Measurements from ENCODE around the gene MMP8. TPM values are rescaled to one million over a fixed set of nuclear protein-coding genes. Genes with fewer than 3 reads are reported as not detected.

The MMP8 gene, protein sequence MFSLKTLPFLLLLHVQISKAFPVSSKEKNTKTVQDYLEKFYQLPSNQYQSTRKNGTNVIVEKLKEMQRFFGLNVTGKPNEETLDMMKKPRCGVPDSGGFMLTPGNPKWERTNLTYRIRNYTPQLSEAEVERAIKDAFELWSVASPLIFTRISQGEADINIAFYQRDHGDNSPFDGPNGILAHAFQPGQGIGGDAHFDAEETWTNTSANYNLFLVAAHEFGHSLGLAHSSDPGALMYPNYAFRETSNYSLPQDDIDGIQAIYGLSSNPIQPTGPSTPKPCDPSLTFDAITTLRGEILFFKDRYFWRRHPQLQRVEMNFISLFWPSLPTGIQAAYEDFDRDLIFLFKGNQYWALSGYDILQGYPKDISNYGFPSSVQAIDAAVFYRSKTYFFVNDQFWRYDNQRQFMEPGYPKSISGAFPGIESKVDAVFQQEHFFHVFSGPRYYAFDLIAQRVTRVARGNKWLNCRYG
- not detected for total RNA-seq

DNA sequence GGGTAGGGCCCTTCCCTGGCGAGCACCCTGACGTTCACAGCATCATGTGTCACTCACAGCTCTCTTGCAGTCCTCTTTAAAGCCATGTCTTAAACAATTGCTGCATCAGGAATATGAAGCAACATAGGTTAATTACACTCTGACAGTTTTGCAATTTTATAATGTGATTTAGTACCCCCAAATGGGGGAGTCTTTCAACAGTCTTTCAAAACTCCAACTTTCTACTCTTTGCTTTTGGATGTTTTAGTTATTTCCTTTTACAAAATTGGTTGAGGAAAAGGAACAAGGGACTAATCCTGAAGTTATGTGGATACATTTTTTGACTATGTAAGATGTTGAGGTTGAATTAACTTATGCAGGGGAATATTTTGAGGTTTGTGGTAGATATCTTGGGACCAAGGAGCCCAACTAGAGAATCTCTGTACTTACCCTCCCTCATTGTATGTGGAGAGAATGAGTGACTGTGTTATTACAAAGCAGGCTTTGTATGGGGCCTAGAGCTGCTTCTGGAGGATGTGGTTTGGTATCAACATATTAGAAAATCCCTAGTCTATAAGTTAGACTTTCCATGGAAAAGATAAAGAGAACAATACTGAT, at the start of gene MMP8:
MMP8 (minus strand) TSS at position 51 of the 597 bp plus-strand sequence. CDS start 99 bp downstream, outside the sequence.
- Mint-ChIP-seq H3K9me3 (no peaks in the 10 kb centered on the region), H3K27me3 (peaks cover 3% of the 10 kb centered on the region), H3K4me1 (no peaks in the 10 kb centered on the region), H3K4me3 (no peak within 1 kb of the TSS), H3K27ac (no peak within 1 kb of the TSS), H3K36me3 (ENCODE audit: low read depth) (no peaks in the 10 kb centered on the region)
- CTCF ChIA-PET = no interaction called here
- POLR2A ChIA-PET = no interaction called here
- no peak for DNase-seq

DNA sequence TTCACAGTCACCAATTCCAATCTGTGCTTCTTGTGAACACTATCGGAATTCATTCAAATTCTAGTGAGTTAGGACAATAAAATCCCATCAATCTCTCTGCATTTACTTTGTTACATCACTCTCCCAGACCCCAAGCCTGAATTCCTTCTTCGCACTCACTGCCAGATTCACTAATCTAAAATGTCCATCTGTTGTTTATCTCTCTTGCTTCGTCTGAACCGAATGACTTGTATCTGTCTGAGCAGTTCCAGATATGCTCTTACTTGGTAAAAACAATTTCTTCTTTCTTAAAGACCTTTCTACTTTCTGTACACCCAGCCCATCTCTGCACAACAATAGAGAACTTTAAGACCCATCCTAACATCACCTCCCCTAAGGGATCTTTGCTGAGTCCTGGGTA, 48.6 kb upstream of the MMP8 start:
- H3K27ac Mint-ChIP-seq = no peak overlapping the region
- ChIA-PET POLR2A (no interaction called here), CTCF (interaction anchor here (1.0 kb wide), 1 partner anchor 108 kb away, joined by 3 read pairs; no protein-coding TSS in a partner anchor)
- H3K9me3 Mint-ChIP-seq = no peaks in the 10 kb centered on the region
- no peaks in the 10 kb centered on the region for H3K36me3 Mint-ChIP-seq (ENCODE audit: low read depth)
- DNase-seq = no peak
- H3K27me3 Mint-ChIP-seq = peaks cover 17% of the 10 kb centered on the region
- no peaks in the 10 kb centered on the region for H3K4me1 Mint-ChIP-seq
- H3K4me3 Mint-ChIP-seq = no peak overlapping the region

DNA sequence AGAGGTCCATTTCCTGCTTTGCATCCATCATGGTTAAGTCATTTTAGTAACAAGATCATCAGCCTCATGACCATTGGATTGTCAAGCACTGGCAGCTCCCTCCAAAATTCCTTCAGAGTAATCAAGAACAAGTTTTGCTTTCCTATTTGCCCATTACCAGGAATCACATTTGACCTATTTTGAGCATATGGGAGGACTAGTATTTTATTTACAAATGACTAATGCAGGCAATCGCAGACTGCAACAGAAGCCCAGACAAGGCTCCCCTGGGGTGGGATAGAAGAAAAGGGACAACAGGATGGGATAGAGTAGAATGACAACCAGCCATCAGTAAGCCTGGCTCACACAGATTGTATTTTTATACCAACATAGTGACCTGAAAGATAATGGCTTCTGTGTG, 46.6 kb upstream of the MMP8 start:
- H3K36me3 Mint-ChIP-seq (ENCODE audit: low read depth) = no peaks in the 10 kb centered on the region
- ChIA-PET POLR2A (no interaction called here), CTCF (no interaction called here)
- peaks cover 17% of the 10 kb centered on the region for H3K27me3 Mint-ChIP-seq
- DNase-seq = no peak
- no peak overlapping the region for H3K27ac Mint-ChIP-seq
- H3K9me3 Mint-ChIP-seq = no peaks in the 10 kb centered on the region
- H3K4me1 Mint-ChIP-seq = no peaks in the 10 kb centered on the region
- H3K4me3 Mint-ChIP-seq = no peak overlapping the region

DNA sequence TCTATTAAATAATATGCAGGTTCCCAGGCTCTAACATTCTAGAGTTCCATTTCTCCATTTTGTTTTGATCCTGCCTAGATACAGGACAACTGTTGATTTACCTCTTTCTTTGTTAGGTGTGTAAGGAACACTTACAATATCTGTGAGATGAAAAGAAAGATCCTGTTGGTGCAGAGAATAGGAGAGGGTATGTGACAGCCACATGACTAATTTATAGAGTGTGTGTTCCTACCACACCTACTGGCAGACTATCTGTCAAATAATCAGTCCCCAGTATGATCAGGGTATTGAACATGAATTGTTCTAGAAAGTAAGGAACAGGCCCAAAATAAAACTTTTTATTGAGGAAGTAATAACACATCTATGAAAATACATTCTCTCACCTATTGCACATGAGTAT, 45.4 kb upstream of the MMP8 start:
- H3K27me3 Mint-ChIP-seq = peaks cover 16% of the 10 kb centered on the region
- no peaks in the 10 kb centered on the region for H3K36me3 Mint-ChIP-seq (ENCODE audit: low read depth)
- DNase-seq = no peak
- H3K9me3 Mint-ChIP-seq = no peaks in the 10 kb centered on the region
- no peak overlapping the region for H3K4me3 Mint-ChIP-seq
- H3K4me1 Mint-ChIP-seq = no peaks in the 10 kb centered on the region
- POLR2A ChIA-PET = no interaction called here
- CTCF ChIA-PET = no interaction called here
- no peak overlapping the region for H3K27ac Mint-ChIP-seq

DNA sequence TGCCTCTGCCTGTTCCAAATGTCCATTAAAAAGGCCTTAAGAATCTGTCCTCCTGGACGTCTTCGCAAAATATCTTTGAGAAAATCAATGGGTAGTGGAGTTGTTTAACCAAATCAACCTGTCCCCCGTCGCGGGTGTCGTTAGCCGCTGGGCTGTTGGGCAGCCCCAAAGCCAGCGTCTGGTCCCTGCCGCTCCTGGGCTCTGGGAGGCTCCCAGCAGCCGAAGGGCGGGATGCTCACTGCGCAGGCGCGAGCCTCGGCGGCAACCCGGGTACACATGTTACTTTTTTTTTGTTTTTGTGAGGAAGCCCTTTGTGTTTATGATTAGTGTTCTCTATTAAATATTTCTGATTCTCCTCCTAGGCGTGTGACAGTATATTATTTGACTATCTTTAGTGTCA, 43.0 kb upstream of the MMP8 start:
- Mint-ChIP-seq H3K4me1 (no peaks in the 10 kb centered on the region), H3K9me3 (no peaks in the 10 kb centered on the region), H3K36me3 (ENCODE audit: low read depth) (no peaks in the 10 kb centered on the region), H3K4me3 (no peak overlapping the region), H3K27me3 (peaks cover 13% of the 10 kb centered on the region), H3K27ac (no peak overlapping the region)
- no peak for DNase-seq
- ChIA-PET CTCF (no interaction called here), POLR2A (no interaction called here)

DNA sequence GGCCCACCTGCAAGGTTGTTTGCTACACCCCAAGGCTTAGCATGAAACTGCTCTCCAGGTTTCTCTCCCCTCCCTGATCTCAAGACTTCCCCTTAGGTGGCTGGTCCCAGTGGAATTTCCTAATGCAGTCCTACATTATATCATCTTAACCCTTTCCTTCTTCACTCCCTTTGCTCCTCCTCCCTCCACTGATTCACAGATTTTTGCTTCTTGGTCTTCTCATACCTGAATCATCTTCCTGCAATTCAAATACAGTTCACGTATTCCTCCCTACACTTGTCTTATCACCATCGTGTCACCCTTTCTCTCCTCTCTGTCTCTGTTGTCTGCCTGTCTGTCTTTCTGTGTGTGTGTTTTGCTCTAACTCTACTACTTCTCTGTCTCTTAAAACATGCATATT, 38.7 kb upstream of the MMP8 start:
- Mint-ChIP-seq H3K4me1 (peaks cover 2% of the 10 kb centered on the region), H3K27me3 (peaks cover 9% of the 10 kb centered on the region), H3K9me3 (no peaks in the 10 kb centered on the region), H3K27ac (no peak overlapping the region), H3K36me3 (ENCODE audit: low read depth) (no peaks in the 10 kb centered on the region), H3K4me3 (no peak overlapping the region)
- ChIA-PET CTCF (no interaction called here), POLR2A (no interaction called here)
- no peak for DNase-seq

DNA sequence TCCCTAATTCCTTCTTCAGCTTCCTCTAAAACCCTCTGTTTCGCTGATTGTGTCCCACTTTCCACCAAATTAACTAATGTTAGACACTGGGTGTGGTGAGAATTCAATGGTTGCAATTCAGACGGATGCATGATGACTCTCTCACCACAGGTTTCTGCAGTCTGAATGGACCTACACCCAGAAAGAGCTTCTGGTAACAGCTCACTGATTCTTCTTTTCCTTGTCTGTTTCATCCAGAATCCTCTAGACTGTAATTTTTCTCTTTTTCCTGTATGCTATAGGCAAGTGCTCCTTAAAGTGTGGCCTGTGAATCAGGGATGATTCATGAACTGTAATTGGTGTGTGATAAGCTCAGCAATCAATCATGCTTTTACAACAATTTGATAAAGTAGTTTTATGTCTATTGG, 37.6 kb upstream of the MMP8 start:
- DNase-seq = no peak
- peaks cover 9% of the 10 kb centered on the region for H3K27me3 Mint-ChIP-seq
- H3K4me1 Mint-ChIP-seq = peaks cover 2% of the 10 kb centered on the region
- no peaks in the 10 kb centered on the region for H3K36me3 Mint-ChIP-seq (ENCODE audit: low read depth)
- POLR2A ChIA-PET = interaction anchor here (0.9 kb wide), 1 partner anchor 10 kb away, joined by 3 read pairs; no protein-coding TSS in a partner anchor
- H3K9me3 Mint-ChIP-seq = no peaks in the 10 kb centered on the region
- CTCF ChIA-PET = no interaction called here
- H3K27ac Mint-ChIP-seq = no peak overlapping the region
- H3K4me3 Mint-ChIP-seq = no peak overlapping the region

DNA sequence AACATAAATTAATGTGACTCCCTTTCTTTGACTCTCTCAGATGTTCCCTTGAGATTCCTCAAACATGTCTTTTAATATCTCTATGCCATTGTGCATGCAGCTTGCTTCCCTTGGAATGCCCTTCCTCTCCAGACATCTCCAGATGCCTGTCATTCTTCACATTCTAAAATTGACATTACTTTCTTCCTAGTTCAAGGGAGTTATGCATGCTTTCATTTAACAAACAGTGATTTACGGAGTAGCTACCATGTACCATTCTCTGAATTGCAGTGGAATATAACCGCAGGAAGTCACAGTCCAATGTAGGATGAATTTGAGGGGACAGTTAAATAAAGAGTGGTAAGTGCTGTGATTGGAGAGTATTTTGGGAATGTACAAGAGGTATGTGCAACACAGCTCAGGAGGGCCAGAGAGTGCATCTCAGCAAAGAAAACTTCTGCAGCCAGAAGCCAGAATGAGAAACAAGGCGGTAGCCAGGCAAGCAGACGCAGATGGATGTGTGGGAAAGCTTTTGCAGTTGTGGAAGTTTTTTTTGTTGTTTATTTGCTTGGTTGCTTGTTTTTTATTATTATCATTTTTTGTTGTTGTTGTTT, 37.0 kb upstream of the MMP8 start:
- peaks cover 9% of the 10 kb centered on the region for H3K27me3 Mint-ChIP-seq
- no peak overlapping the region for H3K4me3 Mint-ChIP-seq
- no peak for DNase-seq
- peaks cover 2% of the 10 kb centered on the region for H3K4me1 Mint-ChIP-seq
- no peaks in the 10 kb centered on the region for H3K9me3 Mint-ChIP-seq
- ChIA-PET CTCF (no interaction called here), POLR2A (no interaction called here)
- H3K27ac Mint-ChIP-seq = no peak overlapping the region
- H3K36me3 Mint-ChIP-seq (ENCODE audit: low read depth) = no peaks in the 10 kb centered on the region

DNA sequence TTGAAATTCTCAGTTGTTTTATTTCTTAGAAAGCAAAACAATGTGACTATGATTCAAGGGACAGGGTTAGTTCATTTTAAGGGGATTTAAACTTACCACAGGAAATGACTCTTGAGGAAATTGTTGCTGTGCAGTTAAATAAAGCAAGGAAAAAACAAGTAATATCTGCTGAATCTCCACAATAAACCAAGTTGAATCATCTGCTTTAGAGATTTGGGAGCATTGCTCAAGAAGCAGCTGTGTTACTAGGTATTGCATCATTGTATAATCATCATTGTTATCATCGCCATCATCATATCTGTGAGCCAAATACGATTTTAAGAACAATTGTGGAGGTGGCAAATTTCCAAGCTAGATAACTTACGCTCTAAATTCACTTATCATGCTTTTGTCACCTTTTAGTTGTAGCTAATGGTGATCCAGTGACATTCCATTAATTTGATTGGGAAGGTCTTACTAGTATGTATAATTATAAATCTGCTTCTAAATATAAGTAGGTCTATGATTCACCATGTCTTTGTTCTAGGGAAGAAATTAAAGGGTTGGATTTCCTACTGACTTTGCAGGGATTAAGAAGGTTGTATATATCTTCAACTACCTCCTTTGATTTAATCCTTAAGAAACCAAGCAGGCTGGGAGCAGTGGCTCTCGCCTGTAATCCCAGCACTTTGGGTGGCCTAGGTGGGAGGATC, 35.7 kb upstream of the MMP8 start:
- ChIA-PET CTCF (no interaction called here), POLR2A (no interaction called here)
- Mint-ChIP-seq H3K4me1 (peaks cover 2% of the 10 kb centered on the region), H3K4me3 (no peak overlapping the region), H3K36me3 (ENCODE audit: low read depth) (no peaks in the 10 kb centered on the region), H3K27ac (no peak overlapping the region), H3K27me3 (peaks cover 9% of the 10 kb centered on the region), H3K9me3 (no peaks in the 10 kb centered on the region)
- no peak for DNase-seq

DNA sequence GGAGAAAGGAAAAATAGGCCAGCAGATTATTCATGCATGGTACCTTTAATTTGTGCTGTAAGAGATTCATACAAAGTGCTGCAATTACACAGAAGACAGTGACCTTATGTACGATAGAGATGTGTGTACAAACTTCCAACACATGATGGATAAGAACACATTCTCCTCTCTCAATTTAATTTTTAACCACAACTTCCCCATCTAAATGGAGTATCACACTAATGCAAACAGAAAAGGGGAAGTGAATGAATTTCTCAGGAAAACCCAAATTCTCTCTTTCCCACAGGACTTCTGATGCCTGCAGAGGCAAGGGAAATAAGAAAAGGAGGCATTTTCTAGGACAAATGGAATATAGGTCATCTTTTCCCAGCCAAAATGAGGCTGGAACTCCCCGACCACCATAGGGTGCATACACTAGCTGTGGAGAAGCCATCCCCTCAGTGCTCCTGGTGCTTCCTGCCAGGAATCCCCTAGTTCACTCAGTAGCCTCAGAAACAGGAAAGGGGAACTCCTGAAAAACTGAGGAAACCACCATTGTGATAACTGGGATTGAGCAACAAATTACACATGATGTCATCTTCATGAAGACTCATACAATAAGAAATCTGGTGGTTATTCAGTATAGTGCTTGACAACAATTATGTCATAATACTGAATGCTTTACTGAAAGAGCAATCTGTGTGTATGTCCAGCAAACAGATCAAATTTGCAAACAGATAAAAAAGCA, 33.2 kb upstream of the MMP8 start:
- peaks cover 2% of the 10 kb centered on the region for H3K4me1 Mint-ChIP-seq
- H3K4me3 Mint-ChIP-seq = no peak overlapping the region
- ChIA-PET POLR2A (no interaction called here), CTCF (no interaction called here)
- no peaks in the 10 kb centered on the region for H3K9me3 Mint-ChIP-seq
- H3K27ac Mint-ChIP-seq = no peak overlapping the region
- H3K36me3 Mint-ChIP-seq (ENCODE audit: low read depth) = no peaks in the 10 kb centered on the region
- H3K27me3 Mint-ChIP-seq = peaks cover 11% of the 10 kb centered on the region
- no peak for DNase-seq

DNA sequence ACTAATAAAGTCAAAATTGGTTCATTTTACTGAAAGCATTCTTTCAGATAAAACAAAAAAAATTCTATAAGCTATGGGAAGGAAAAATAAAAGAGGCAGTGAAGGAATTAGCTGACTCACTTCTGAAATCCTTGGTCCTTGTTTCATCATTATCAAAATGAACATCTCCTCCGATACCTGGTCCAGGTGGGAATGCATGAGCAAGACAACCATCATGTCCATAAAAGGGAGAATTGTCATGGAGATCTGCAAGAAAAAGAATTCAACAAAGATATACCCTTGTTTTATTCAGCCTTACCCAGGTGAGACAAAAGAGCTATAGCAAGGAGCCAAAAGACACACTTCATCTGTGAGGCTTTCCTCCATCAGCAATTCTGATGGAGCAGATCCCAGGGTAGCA, 28.5 kb upstream of the MMP8 start:
- ChIA-PET CTCF (interaction anchor here (1.0 kb wide), 1 partner anchor 18 kb away, joined by 3 read pairs; no protein-coding TSS in a partner anchor), POLR2A (no interaction called here)
- no peaks in the 10 kb centered on the region for H3K4me1 Mint-ChIP-seq

DNA sequence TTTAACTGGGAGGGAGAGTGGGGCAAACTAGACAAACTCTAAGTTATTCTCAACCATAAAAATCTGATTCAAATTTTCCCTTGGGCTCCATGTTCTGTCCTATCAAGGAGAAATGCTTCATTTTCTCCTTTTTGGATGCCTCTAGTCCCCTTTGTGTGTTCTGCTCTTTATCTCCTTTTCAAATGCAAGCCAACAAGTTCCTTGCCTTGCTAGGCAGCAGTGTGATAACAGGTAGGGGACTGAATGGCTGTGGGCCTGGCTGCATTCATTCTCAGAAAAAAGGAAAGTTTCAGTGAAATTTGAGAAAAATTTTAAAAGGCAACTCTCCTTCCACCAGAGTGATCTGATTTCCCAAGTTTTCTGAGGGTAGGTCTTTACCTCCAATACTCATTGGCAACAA, 26.9 kb upstream of the MMP8 start:
- H3K36me3 Mint-ChIP-seq (ENCODE audit: low read depth) = no peaks in the 10 kb centered on the region
- peaks cover 2% of the 10 kb centered on the region for H3K9me3 Mint-ChIP-seq
- POLR2A ChIA-PET = no interaction called here
- no peaks in the 10 kb centered on the region for H3K4me1 Mint-ChIP-seq
- peaks cover 9% of the 10 kb centered on the region for H3K27me3 Mint-ChIP-seq
- no peak overlapping the region for H3K27ac Mint-ChIP-seq
- H3K4me3 Mint-ChIP-seq = no peak overlapping the region
- CTCF ChIA-PET = no interaction called here
- no peak for DNase-seq

More for the DNA sequence above, 28.5 kb upstream of the MMP8 start:
- no peak overlapping the region for H3K4me3 Mint-ChIP-seq
- H3K9me3 Mint-ChIP-seq = no peaks in the 10 kb centered on the region
- H3K27ac Mint-ChIP-seq = no peak overlapping the region
- H3K36me3 Mint-ChIP-seq (ENCODE audit: low read depth) = no peaks in the 10 kb centered on the region
- DNase-seq = no peak
- H3K27me3 Mint-ChIP-seq = peaks cover 9% of the 10 kb centered on the region

Measured in activated CD4-positive, alpha-beta memory T cell treated with anti-CD3 and anti-CD28 coated beads, Interleukin-2, amount 10 ng/mL, durations not matched to agents 7 days and 5 days (primary cell).